ENCODE measurements around the gene GPR143. TPM values are rescaled to one million over a fixed set of nuclear protein-coding genes. Genes with fewer than 3 reads are reported as not detected.

Gene GPR143
- total and polyA plus RNA-seq, 2 of the 4 experiments (the other 2 are of a cell fraction) = 0.07 TPM; not detected in 1

DNA sequence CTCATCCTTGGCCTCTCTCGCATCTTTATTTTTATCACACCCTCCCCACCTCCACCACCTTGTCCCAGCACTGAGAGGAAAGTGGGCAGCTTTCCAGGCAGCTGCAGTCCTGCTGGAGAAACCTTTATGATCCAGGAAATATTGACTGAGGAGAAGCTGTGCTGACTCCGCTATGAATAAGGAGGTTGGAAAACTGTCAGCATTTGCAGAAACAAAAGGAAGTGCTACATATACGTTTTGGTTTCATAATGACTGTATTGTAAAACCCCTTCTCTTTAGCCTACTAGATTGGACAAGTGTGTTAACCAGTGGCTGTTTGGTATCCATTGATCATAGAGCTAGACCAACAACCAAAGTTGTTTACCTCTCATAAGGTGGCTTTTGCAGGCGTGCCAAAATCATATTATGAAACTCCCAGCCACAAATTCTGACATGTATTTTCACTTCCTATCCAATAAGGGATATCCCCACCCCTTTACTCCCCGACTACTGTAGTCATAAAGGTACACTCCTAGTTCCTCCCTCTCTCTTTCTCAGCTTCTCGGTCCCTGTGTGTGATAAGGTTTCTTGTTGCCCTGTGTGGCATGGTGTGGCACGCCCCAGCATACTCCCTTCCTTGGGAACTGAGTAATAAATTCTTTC is 88.4 kb downstream of the GPR143 start:
- no peak overlapping the region for H3K18ac ChIP-seq (ENCODE audit: low read depth, low read length)
- DNase-seq (peak; percentile 64), ATAC-seq (ENCODE audit: low read depth) (no peak)
- no TSS peak for BruUV-seq (replicated peaks)
- no peak overlapping the region for H3K23ac ChIP-seq (ENCODE audit: low read depth, low read length)
- H4K20me1 ChIP-seq (ENCODE audit: insufficient read depth, low read length) = no peaks in the 10 kb centered on the region
- H3K79me1 ChIP-seq (ENCODE audit: low read depth in 1 of 2, low read length in 2 of 2) = peaks cover 4 to 61% of the 10 kb centered on the region in 2 experiments; a peak in 3 of 4 replicates
- H3K36me3 ChIP-seq (ENCODE audit: control insufficient read depth, insufficient read depth, low read length) = peaks cover 6% of the 10 kb centered on the region
- H3K27me3 ChIP-seq (ENCODE audit: control insufficient read depth, insufficient read depth, low read length) = no peaks in the 10 kb centered on the region
- no peak overlapping the region for H3K4me3 ChIP-seq (ENCODE audit: insufficient read depth, low read depth, low read length)
- H4K8ac ChIP-seq (ENCODE audit: low read depth in 2 of 2, low read length in 2 of 2) = no peak overlapping the region
- H2AK5ac ChIP-seq (ENCODE audit: low read depth, low read length) = no peak overlapping the region
- ChIA-PET CTCF (no interaction called here), POLR2A (ENCODE audit: unreplicated experiment) (no interaction called here)
- H2BK20ac ChIP-seq (ENCODE audit: low read depth, low read length) = no peak overlapping the region
- H2AK9ac ChIP-seq (replicated peaks; ENCODE audit: low read depth, low read length, poor library complexity) = no peak overlapping the region
- no peak overlapping the region for H2BK5ac ChIP-seq (ENCODE audit: low read depth, low read length, poor library complexity, severe bottlenecking)
- H3K9ac ChIP-seq (ENCODE audit: low read depth, low read length) = no peak overlapping the region
- peaks cover 3% of the 10 kb centered on the region; the same call in 1 of the 2 replicates for H3K9me3 ChIP-seq (ENCODE audit: control insufficient read depth, insufficient read depth, low read length)
- in situ Hi-C loops (cut with MboI; ENCODE audit: low sequenced_read_pairs) = no loop called here
- H3K9me1 ChIP-seq (ENCODE audit: insufficient read depth, low read length) = peaks cover 8% of the 10 kb centered on the region
- H3K4me2 ChIP-seq (ENCODE audit: low read depth, low read length) = peak overlapping the region; percentile 28; the same call in 1 of the 2 replicates
- no peak overlapping the region for H4K5ac ChIP-seq (ENCODE audit: low read depth, low read length)
- H3K4me1 ChIP-seq (ENCODE audit: control insufficient read depth, insufficient read depth, low read length) = no peaks in the 10 kb centered on the region; the same call in 1 of the 2 replicates
- no CpG with 5 or more reads among the region's 7 CpGs for WGBS, 2 experiments (ENCODE audit: extremely low coverage in 2 of 2, insufficient read length in 1 of 2)
- H3K56ac ChIP-seq (ENCODE audit: extremely low read depth, insufficient read depth, low read length) = no peak overlapping the region
- H3K4ac ChIP-seq (ENCODE audit: low read depth, low read length) = no peak overlapping the region
- TF ChIP-seq NFE2L2 (IDR thresholded peaks at IDR 0.05; ENCODE audit: low read depth, low read length) = no peak
- no peak for TF ChIP-seq CHD1 (IDR thresholded peaks at IDR 0.05; ENCODE audit: low read depth, low read length)
- no peak for TF ChIP-seq FOS (IDR thresholded peaks at IDR 0.05; ENCODE audit: low read depth, low read length)
- TF ChIP-seq RFX5 (IDR thresholded peaks at IDR 0.05; ENCODE audit: low read depth, low read length) = no peak
- TF ChIP-seq MXI1 (IDR thresholded peaks at IDR 0.05; ENCODE audit: borderline replicate concordance, low read depth, low read length) = no peak
- no peak for TF ChIP-seq RCOR1 (IDR thresholded peaks at IDR 0.05; ENCODE audit: insufficient replicate concordance, low read length)
- no peak for TF ChIP-seq RAD21 (IDR thresholded peaks at IDR 0.05; ENCODE audit: low read length)
- no peak for TF ChIP-seq BHLHE40 (IDR thresholded peaks at IDR 0.05; ENCODE audit: low read depth, low read length)
- TF ChIP-seq CTCF (conservative IDR thresholded peaks at IDR 0.05; ENCODE audit: low read depth, low read length) = no peak
- TF ChIP-seq CEBPB (IDR thresholded peaks at IDR 0.05; ENCODE audit: low read depth, low read length) = no peak
- no peak for TF ChIP-seq USF2 (IDR thresholded peaks at IDR 0.05; ENCODE audit: low read depth, low read length)
- no peak for TF ChIP-seq POLR2A (IDR thresholded peaks at IDR 0.05; ENCODE audit: low read depth, low read length)
- TF ChIP-seq SMC3 (IDR thresholded peaks at IDR 0.05; ENCODE audit: low read depth, low read length) = no peak
- no peak for TF ChIP-seq MAZ (IDR thresholded peaks at IDR 0.05; ENCODE audit: borderline replicate concordance, low read depth, low read length)
- TF ChIP-seq MAFK (IDR thresholded peaks at IDR 0.05; ENCODE audit: low read depth, low read length) = no peak
- no peak for TF ChIP-seq ELK1 (IDR thresholded peaks at IDR 0.05; ENCODE audit: borderline replicate concordance, low read depth, low read length)
- no peak overlapping the region for H4K91ac ChIP-seq (ENCODE audit: insufficient read depth, low read depth, low read length)
- dilution Hi-C loops (cut with HindIII; ENCODE audit: low sequenced_read_pairs, unreplicated experiment) = no loop called here
- no peak overlapping the region for H2BK15ac ChIP-seq (ENCODE audit: low read depth, low read length)
- H3K27ac ChIP-seq (ENCODE audit: insufficient read depth, low read length) = no peak overlapping the region
- no peak overlapping the region for H2AFZ ChIP-seq (replicated peaks; ENCODE audit: low read length, poor library complexity)
- no peak overlapping the region; the same call in 1 of the 2 replicates for H3K14ac ChIP-seq (replicated peaks; ENCODE audit: low read depth, low read length)
- H2BK120ac ChIP-seq (ENCODE audit: low read depth, low read length) = no peak overlapping the region
- intact Hi-C loops (cut with micrococcal nuclease) = no loop called here
